CD4-positive, alpha-beta T cell treated with Interleukin-17A for 4 hours (primary cell): ENCODE data around the gene RSPO3.
"Not testable (repeated sequence)": the region's sequence is repeated elsewhere in the genome, so short reads cannot be mapped to it uniquely, and the experiment has no call there.

Source experiments
- DNase-seq: peaks from one replicate; pipeline ENCODE4 v3.0.0-alpha.2; 2020; ENCODE audit warnings: mixed read lengths

The RSPO3 gene

GRCh38 chr6:127118298-127119101, at the start of gene RSPO3:
Gene RSPO3, plus strand, starts transcription at chr6:127118671. Its CDS starts 522 bp downstream, at chr6:127119193.
- no peak for DNase-seq

- DNase-seq, result no peak
Measured at GRCh38 chr6:127069659-127070279, 48.7 kb upstream of the RSPO3 start.

- DNase-seq, result no peak
Measured at GRCh38 chr6:127073222-127073621, 45.2 kb upstream of the RSPO3 start.

GRCh38 chr6:127076466-127076865, 42.0 kb upstream of the RSPO3 start:
- DNase-seq, result no peak

- DNase-seq, result no peak
Measured at GRCh38 chr6:127077886-127078285, 40.6 kb upstream of the RSPO3 start.

- DNase-seq, result no peak
Measured at GRCh38 chr6:127078669-127079068, 39.8 kb upstream of the RSPO3 start.

DNA sequence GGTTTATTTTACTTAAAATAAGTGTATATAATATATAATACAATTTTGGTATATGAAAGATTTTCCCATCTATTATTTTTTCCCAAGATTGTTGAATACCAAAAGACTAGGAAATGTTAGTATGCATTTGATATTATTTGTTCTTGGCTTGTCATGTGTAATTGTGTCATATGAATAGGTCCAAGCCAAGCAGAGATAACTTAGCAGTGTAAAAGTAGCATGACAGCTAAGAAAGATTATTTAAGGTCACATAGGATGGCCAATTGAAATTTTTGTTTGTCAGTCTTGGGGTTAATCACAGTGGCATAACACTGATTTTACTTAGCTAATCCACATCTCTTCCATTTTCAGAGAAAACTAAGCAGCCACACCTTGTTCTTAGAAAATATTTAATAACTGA, 38.8 kb upstream of the RSPO3 start:
- no peak for DNase-seq

DNA sequence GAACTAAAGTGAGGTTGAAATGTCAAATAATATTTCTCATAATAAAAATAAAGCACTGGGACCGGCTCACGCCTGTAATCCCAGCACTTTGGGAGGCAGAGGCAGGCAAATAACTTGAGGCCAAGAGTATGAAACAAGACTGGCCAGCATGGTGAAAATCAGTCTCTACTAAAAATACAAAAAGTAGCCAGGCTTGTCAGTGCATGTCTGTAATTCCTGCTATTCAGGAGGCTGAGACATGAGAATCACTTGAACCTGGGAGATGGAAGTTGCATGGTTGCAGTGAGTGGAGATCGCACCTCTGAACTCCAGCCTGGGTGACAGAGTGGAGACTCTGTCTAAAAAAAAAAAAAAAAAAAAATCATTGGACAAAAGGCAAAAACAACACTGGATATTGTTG, 38.4 kb upstream of the RSPO3 start:
- DNase-seq, result no peak

GRCh38 chr6:127083231-127083962, 35.1 kb upstream of the RSPO3 start:
- no peak for DNase-seq

- no peak for DNase-seq
Measured at GRCh38 chr6:127083963-127084310, 34.5 kb upstream of the RSPO3 start.

- no peak for DNase-seq
Measured at GRCh38 chr6:127085181-127085580, 33.3 kb upstream of the RSPO3 start.

DNA sequence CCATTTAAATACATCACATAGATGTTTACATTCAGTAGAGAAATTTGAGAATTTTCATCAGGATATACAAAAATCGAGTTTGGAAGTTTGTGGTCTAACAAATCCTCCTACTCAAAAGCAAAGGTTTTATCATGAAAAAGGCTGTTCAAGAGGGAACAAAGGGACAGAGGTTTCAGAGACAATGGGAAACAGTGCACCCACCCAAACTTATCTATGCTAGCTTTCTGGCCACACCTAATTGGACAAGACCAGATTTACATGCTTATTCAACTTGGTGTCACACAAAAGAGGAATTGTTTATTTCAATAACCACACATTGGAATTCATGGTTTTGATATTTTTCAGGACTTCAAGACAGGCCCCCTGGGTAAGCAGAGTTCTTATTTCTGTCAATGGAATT, 28.4 kb upstream of the RSPO3 start:
- DNase-seq, result no peak

DNA sequence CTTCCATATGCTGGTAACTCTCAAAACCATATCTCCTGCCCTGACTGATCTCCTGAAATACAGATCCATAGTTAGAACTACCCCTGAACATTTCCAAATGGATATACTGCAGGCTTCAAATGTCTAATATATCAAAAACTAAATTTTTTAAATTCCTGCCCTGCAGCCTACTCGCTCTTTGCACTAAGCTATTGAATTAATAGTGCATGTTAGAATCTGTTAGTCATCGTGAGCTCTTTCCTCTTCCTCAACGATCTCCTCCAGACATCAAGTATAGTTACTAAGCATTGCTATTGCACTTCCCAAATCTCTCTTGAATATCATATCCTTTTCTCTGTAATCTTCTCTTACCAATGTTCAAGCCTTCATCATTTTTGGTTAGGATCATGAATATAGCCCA, 26.0 kb upstream of the RSPO3 start:
- DNase-seq, result no peak

- no peak for DNase-seq
Measured at GRCh38 chr6:127094791-127095190, 23.7 kb upstream of the RSPO3 start.

GRCh38 chr6:127096167-127096566, 22.3 kb upstream of the RSPO3 start:
- DNase-seq, result no peak

- not testable (repeated sequence) for DNase-seq
Measured at GRCh38 chr6:127097442-127097841, 21.0 kb upstream of the RSPO3 start.

GRCh38 chr6:127100510-127101140, 17.8 kb upstream of the RSPO3 start:
- DNase-seq, result no peak

DNA sequence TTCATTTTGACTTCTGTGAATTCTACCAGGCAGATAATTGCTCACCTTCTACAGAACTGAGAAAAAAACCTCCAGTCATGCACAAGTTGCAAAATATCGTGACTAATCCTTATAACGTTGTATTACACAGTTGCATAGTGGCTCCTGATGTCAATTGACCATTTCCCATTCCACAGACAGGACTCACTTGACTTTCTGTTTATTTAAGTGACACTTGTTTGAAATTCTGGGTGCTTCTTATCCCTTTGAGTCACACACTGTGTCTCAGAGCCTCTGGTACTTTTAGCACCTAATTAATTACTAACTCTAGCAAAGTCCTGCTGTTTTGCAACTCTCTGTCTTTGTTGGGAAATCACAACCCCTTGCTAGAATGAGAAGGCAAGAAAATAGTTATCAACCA, 16.2 kb upstream of the RSPO3 start:
- no peak for DNase-seq

DNA sequence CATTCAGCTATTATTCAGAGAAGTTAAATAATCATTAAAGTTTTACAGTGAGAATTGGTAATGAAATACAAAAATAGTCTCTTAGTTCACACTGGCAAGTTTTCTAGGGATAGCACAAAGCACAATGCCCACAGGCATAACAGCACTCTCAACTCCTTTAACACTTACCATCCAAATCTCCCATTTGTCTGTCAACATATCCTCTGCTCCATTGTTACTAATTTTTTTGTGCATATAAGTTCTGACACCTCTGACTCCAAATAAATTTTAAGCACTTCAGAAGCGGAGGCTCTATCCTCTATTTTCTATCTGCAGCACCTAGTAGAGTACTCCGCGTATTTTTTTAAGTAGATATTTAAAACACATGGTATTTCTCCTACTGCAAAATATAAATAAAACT, 15.6 kb upstream of the RSPO3 start:
- no peak for DNase-seq

GRCh38 chr6:127103482-127103881, 15.0 kb upstream of the RSPO3 start:
- no peak for DNase-seq

- DNase-seq, result no peak
Measured at GRCh38 chr6:127107916-127108315, 10.6 kb upstream of the RSPO3 start.

DNA sequence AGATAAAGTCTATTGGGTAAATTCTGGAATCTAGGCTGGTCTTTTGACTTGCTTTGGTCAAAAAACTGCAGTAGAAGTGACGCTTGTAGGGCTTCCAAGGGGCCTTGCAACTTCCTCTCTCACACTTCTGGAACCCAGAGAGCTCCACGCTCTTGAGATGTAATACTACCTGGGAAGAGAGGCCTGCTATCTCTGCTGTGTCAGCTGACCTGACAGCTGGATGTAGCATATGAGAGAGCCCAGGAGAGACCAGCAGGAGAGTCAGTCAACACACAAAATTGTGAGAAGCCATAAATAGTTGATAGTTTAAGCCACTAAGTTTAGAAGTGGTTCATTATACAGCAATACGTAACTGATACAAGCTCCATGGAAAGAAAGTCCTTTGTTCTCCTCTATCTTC, 7.8 kb upstream of the RSPO3 start:
- no peak for DNase-seq

DNA sequence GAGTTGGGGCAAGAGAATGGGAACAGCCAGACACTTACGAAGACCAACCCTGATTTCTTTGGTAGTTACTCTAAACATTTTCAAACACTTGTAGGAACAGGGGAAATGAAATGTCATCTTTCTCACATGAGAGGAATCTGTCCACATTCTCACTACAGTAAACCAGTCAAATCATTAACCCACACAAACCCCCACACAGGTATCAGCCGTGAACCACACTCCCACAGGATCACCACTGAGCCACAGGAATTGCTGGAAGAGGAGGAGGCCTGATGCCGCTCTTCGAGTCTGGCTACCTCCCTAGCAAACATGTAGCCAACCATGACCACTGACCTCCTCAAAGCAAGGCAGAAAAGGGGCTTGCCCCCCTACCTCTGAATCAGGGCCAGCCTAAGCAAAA, 6.9 kb upstream of the RSPO3 start:
- DNase-seq, result no peak
